ENCODE data around the gene ATP5ME. TPM values are rescaled to one million over a fixed set of nuclear protein-coding genes. Genes with fewer than 3 reads are reported as not detected.

ATP5ME gene
- total and polyA plus RNA-seq, 2 of the 13 experiments (the other 11 are each of a cell fraction or from before 2014, with no cell fraction given), result 305 to 753 TPM

DNA sequence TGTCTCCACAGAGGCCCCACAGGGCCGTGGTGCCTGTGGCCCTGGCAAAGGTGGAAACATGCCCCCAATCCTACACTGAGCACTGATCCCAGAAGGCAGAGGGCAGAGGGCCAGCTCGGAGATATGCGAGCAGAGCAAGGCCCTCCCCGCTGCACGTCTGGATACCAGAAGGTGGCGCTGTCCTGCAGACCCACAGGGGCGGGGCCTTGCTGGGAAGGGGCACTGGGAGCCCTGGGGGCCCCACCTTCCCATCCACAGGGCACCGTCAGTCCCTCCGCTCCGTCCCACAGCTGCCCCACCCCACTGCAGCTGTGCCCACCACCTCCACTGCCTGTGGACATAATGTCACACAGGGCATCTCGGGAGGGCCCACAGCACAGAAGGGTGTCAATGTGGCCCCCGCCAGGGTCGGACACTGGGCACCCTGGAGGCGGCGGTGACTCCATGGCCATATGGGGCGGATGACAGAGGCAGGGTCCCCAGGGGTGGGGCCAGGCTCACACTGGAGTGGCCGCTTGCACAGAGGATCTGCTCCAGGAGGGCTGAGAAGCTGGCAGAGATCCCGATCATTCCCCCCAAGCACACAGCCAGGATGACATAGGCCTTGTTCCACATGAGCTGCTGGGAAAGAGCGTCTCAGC is 10.0 kb upstream of the ATP5ME start (continued):
- TF ChIP-seq, protein P1, sequence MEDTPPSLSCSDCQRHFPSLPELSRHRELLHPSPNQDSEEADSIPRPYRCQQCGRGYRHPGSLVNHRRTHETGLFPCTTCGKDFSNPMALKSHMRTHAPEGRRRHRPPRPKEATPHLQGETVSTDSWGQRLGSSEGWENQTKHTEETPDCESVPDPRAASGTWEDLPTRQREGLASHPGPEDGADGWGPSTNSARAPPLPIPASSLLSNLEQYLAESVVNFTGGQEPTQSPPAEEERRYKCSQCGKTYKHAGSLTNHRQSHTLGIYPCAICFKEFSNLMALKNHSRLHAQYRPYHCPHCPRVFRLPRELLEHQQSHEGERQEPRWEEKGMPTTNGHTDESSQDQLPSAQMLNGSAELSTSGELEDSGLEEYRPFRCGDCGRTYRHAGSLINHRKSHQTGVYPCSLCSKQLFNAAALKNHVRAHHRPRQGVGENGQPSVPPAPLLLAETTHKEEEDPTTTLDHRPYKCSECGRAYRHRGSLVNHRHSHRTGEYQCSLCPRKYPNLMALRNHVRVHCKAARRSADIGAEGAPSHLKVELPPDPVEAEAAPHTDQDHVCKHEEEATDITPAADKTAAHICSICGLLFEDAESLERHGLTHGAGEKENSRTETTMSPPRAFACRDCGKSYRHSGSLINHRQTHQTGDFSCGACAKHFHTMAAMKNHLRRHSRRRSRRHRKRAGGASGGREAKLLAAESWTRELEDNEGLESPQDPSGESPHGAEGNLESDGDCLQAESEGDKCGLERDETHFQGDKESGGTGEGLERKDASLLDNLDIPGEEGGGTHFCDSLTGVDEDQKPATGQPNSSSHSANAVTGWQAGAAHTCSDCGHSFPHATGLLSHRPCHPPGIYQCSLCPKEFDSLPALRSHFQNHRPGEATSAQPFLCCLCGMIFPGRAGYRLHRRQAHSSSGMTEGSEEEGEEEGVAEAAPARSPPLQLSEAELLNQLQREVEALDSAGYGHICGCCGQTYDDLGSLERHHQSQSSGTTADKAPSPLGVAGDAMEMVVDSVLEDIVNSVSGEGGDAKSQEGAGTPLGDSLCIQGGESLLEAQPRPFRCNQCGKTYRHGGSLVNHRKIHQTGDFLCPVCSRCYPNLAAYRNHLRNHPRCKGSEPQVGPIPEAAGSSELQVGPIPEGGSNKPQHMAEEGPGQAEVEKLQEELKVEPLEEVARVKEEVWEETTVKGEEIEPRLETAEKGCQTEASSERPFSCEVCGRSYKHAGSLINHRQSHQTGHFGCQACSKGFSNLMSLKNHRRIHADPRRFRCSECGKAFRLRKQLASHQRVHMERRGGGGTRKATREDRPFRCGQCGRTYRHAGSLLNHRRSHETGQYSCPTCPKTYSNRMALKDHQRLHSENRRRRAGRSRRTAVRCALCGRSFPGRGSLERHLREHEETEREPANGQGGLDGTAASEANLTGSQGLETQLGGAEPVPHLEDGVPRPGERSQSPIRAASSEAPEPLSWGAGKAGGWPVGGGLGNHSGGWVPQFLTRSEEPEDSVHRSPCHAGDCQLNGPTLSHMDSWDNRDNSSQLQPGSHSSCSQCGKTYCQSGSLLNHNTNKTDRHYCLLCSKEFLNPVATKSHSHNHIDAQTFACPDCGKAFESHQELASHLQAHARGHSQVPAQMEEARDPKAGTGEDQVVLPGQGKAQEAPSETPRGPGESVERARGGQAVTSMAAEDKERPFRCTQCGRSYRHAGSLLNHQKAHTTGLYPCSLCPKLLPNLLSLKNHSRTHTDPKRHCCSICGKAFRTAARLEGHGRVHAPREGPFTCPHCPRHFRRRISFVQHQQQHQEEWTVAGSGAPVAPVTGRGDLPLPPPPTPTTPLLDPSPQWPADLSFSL (CRISPR knock-in tag; IDR thresholded peaks at IDR 0.05), result no peak
- no peak for TF ChIP-seq EHMT2 (IDR thresholded peaks at IDR 0.05; ENCODE audit: borderline replicate concordance, low read depth, low read length)
- peak; percentile 59; the same call in 1 of the 2 replicates for TF ChIP-seq SPEN (CRISPR knock-in tag; IDR thresholded peaks at IDR 0.05; ENCODE audit: low read depth)
- TF ChIP-seq POLR2AphosphoS5 (IDR thresholded peaks at IDR 0.05; ENCODE audit: low read depth, low read length), result no peak
- TF ChIP-seq, protein P2, sequence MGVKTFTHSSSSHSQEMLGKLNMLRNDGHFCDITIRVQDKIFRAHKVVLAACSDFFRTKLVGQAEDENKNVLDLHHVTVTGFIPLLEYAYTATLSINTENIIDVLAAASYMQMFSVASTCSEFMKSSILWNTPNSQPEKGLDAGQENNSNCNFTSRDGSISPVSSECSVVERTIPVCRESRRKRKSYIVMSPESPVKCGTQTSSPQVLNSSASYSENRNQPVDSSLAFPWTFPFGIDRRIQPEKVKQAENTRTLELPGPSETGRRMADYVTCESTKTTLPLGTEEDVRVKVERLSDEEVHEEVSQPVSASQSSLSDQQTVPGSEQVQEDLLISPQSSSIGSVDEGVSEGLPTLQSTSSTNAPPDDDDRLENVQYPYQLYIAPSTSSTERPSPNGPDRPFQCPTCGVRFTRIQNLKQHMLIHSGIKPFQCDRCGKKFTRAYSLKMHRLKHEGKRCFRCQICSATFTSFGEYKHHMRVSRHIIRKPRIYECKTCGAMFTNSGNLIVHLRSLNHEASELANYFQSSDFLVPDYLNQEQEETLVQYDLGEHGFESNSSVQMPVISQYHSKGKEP (CRISPR knock-in tag; IDR thresholded peaks at IDR 0.05), result no peak
- no peak for TF ChIP-seq AGO2 (optimal IDR thresholded peaks at IDR 0.05; ENCODE audit: low read depth, low read length)
- TF ChIP-seq, protein P3, sequence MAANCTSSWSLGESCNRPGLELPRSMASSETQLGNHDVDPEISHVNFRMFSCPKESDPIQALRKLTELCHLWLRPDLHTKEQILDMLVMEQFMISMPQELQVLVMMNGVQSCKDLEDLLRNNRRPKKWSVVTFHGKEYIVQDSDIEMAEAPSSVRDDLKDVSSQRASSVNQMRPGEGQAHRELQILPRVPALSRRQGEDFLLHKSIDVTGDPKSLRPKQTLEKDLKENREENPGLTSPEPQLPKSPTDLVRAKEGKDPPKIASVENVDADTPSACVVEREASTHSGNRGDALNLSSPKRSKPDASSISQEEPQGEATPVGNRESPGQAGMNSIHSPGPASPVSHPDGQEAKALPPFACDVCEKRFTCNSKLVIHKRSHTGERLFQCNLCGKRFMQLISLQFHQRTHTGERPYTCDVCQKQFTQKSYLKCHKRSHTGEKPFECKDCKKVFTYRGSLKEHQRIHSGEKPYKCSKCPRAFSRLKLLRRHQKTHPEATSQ (CRISPR knock-in tag; IDR thresholded peaks at IDR 0.05; ENCODE audit: borderline replicate concordance), result no peak
- no peak for TF ChIP-seq KDM1A (CRISPR knock-in tag; IDR thresholded peaks at IDR 0.05)
- no peak for TF ChIP-seq NR2F2 (IDR thresholded peaks at IDR 0.05; ENCODE audit: borderline replicate concordance, low read depth)
- 0 out of 2 replicates have a peak, but pooled peaks have one; percentile 53 for TF ChIP-seq DNMT3B (CRISPR knock-in tag; conservative IDR thresholded peaks at IDR 0.05)
- peak; percentile 50; the same call in 1 of the 3 replicates for TF ChIP-seq MXI1 (IDR thresholded peaks at IDR 0.05; ENCODE audit: borderline replicate concordance, low read depth, low read length)
- no peak for TF ChIP-seq RBM39 (IDR thresholded peaks at IDR 0.05; ENCODE audit: low read depth, low read length, poor library complexity, severe bottlenecking)
- TF ChIP-seq MIXL1 (CRISPR knock-in tag; IDR thresholded peaks at IDR 0.05), result no peak
- peak; percentile 23; the same call in 1 of the 2 replicates for TF ChIP-seq TAF1 (CRISPR knock-in tag; IDR thresholded peaks at IDR 0.05)
- TF ChIP-seq, protein P4, sequence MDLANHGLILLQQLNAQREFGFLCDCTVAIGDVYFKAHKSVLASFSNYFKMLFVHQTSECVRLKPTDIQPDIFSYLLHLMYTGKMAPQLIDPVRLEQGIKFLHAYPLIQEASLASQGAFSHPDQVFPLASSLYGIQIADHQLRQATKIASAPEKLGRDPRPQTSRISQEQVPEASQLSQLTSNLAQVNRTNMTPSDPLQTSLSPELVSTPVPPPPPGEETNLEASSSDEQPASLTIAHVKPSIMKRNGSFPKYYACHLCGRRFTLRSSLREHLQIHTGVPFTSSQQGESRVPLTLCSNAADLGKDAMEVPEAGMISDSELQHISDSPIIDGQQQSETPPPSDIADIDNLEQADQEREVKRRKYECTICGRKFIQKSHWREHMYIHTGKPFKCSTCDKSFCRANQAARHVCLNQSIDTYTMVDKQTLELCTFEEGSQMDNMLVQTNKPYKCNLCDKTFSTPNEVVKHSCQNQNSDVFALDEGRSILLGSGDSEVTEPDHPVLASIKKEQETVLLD (CRISPR knock-in tag; IDR thresholded peaks at IDR 0.05; ENCODE audit: low read depth), result no peak
- no peak for TF ChIP-seq IKZF1 (IDR thresholded peaks at IDR 0.05)
- no peak for TF ChIP-seq ZNF34 (CRISPR knock-in tag; IDR thresholded peaks at IDR 0.05; ENCODE audit: borderline replicate concordance)
- TF ChIP-seq, protein P5, sequence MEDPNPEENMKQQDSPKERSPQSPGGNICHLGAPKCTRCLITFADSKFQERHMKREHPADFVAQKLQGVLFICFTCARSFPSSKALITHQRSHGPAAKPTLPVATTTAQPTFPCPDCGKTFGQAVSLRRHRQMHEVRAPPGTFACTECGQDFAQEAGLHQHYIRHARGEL (CRISPR knock-in tag; IDR thresholded peaks at IDR 0.05), result no peak

Measured in HepG2 (cell line).